NCI-H1436 (cell line): ENCODE data around the gene MRPL36.
"Not testable (repeated sequence)": the region's sequence is repeated elsewhere in the genome, so short reads cannot be mapped to it uniquely, and the experiment has no call there.

Experiments used
- DNase-seq: peaks from one replicate; lab custom pipeline; 2025; lab: John Stamatoyannopoulos, UW

MRPL36 gene

DNA sequence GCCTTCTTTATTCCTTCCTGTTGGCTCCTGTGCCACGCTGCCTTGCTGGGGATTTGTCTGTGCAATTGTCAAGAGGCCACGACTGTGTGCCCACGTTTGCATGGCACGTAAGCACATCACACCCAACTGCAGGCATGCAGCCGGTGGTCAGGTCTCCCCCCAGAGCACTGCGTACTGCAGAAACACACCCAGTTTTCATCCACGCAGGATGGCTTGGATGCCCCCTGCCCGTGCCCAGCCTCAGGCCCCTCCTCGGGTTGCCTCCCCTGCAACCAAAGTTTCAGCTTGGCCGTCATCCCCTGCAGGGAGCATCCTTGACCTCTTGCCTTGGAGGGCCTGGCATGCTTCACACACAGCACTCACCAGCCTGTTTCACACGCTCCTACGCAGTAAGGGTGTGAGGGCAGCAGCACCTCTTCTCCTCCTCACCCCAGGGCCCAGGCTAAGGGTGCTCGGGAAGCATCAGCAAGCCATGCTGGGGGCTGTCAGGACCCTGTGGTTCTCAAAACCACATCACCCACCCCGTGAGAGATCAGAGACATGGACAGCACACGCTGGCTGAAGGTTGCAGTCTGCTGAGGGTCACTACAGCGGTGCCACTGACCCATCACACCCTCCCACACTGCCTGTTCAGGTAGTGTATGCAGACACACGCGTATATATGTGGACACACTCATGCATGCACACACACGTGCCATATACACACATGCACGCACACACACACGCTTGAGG lies 3.1 kb downstream of the MRPL36 start:
- DNase-seq, result no peak

- DNase-seq, result no peak
Observed at GRCh38 chr5:1795931-1796330, 3.7 kb downstream of the MRPL36 start.

- no peak for DNase-seq
Observed at GRCh38 chr5:1795506-1795905, 4.1 kb downstream of the MRPL36 start.

GRCh38 chr5:1794901-1795290 lies 4.7 kb downstream of the MRPL36 start:
- DNase-seq, result no peak

GRCh38 chr5:1793966-1794900 lies 5.4 kb downstream of the MRPL36 start:
- no peak for DNase-seq

DNA sequence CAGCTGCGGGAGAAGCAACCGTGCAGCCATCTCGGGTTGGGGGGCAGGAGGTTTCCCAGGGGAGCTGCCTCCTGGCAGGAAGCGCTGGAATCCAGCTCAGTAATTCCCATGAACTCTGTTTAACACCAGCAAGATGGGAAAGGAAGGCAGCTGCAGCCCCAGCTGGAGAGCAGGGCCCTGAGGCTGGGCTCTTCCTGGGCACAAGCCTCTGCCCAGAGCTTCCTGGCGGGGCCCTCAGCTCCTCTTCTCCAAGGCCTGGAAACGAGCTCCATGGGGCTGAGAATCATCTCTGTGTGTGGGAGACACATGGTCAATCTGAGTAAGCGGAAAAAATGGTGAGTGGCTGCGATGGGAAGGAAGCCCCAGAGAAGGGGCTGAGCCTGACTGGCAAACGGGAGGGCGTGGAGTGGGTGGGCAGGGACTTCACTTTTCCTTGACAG lies 6.3 kb downstream of the MRPL36 start:
- no peak for DNase-seq

DNA sequence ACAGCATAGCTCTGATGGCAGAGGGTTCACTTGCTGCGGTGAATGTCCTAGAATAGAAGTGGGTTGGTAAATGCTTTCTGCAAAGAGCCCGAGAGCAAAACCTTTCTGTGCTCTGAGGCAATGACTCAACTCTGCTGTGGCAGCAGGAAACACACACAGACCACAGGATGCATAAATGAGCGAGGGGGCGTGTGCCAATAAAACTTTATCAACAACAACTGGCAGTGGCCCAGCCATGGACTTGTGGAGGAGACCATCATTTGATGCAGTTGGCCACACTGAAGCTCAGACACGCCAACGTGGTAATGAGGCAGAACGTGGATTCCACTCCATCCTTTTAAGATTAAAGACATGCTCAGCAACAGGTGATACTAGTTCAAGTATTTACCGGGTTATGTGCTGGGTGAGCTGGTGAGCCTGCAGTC lies 6.8 kb downstream of the MRPL36 start:
- DNase-seq, result no peak

DNA sequence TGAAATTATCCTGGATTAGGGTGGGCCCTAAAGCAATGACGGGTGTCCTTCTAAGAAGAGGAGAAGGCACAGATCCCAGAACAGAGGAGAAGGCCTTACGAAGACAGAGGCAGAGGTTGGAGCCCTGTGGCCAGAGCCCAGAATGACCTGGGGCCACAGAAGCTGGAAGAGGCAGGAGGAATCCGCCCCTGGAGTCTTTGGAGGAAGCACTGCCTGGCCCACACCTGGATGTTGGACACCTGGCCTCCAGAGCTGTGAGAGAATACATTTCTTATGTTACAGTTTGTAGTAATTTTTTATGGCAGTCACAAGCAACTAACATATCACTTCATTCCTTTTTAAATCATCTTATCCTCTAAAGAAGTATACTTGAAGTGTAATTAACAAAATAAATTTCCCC lies 8.5 kb downstream of the MRPL36 start:
- no peak for DNase-seq

GRCh38 chr5:1789834-1790471 lies 9.7 kb downstream of the MRPL36 start:
- DNase-seq, result no peak

DNA sequence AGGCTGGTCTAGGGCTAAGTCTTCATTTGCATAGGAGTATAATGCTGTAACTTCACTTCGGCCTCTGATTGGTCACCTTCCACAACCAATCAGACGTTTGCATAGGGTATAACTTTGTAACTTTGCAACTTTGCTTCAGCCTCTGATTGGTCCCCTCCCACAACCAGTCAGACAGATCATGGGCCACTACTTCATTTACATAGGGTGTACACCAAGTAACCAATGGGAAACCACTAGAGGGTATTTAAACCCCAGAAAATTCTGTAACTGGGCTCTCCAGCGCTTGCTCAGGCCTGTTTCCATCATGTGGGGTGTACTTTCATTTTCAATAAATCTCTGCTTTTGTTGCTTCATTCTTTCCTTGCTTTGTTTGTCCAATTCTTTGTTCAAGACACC lies 10.2 kb downstream of the MRPL36 start:
- DNase-seq, result not testable (repeated sequence)

DNA sequence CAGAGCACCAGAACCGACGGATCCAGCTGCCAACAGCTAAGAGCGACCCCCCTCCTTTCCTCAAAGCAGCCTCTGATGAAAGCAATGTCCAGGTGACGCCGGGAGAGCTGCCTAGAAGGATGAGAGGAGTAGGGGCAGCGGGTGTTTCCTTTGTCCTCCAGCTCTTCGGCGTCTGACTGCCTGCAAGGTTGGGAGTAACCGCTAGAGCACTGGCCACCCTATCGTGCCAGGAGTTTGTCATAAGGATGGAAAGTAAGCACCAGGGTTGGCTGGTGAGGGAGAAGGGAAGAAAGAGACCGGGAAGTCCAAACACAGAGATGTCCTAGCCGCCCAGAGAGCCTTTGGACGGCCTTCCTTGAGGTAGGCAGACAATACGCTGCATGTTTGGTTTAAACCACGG lies 10.8 kb downstream of the MRPL36 start:
- DNase-seq, result no peak

DNA sequence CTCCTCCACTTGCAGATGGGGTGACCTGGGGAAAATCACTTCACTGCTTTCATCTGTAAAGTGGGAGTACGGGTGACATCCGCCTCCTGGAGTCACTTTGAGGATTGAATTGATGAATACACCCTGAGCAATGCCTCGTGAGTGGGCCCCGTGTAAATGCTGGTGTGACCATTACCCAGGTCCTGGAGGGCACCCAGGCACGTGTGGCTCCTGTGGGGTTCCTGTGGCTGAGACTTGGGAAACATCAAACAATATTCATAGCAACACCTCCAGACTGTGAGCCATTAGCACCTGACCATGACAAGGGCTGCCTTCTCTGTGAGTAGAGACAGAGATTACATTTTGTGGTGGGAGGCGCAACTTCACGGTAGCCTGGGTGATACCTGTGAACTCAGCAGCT lies 11.4 kb downstream of the MRPL36 start:
- no peak for DNase-seq

DNA sequence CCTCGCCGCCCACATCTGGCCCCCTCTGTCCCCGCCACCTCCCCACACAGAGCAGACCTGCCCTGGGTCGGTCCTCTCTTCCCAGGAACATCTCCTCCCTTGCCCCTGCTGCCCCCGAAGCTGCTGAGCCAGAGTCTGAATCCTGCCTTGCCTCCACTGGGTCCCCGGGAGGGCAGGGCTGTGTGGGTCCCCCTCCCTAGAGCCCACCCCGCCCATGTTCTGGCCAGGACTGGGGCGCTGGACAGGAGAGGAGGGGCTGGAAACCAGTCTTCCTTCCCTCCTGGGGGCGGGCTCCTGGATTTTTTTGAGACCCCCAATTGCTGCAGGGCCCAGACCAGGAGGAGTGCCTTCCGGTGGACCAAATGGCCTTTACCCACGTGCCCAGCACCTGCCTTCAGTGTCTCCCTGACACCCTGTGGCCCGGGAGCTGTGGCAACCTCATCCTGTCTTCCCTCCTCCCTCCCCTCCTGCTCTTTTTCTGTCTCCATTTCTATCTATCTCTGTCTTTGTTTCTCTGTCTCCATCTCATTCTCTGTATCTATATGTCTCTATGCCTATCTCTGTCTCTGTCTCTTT lies 12.1 kb downstream of the MRPL36 start:
- DNase-seq, result no peak

GRCh38 chr5:1786621-1787471 lies 12.8 kb downstream of the MRPL36 start:
- no peak for DNase-seq

DNA sequence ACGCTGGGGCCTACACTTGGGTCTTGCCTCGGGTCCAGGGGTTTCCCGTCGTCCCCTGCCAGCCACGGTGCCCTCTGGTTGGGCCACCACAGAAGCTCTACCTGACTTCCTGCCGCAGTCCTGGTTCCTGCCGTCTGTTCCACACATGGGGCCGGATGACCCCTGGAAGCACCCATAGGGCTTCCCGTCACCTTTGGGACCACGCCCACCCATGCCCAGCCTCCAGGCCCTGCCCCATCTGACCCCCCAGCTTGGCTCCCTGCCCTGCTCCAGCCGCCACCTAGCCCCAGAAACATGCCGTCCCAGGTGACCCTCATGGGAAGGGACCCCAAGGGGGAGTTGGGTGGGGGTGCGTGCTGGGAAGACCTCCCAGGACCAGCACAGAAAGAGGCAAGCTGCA lies 13.7 kb downstream of the MRPL36 start:
- DNase-seq, result no peak

- no peak for DNase-seq
Observed at GRCh38 chr5:1785062-1785461, 14.6 kb downstream of the MRPL36 start.

DNA sequence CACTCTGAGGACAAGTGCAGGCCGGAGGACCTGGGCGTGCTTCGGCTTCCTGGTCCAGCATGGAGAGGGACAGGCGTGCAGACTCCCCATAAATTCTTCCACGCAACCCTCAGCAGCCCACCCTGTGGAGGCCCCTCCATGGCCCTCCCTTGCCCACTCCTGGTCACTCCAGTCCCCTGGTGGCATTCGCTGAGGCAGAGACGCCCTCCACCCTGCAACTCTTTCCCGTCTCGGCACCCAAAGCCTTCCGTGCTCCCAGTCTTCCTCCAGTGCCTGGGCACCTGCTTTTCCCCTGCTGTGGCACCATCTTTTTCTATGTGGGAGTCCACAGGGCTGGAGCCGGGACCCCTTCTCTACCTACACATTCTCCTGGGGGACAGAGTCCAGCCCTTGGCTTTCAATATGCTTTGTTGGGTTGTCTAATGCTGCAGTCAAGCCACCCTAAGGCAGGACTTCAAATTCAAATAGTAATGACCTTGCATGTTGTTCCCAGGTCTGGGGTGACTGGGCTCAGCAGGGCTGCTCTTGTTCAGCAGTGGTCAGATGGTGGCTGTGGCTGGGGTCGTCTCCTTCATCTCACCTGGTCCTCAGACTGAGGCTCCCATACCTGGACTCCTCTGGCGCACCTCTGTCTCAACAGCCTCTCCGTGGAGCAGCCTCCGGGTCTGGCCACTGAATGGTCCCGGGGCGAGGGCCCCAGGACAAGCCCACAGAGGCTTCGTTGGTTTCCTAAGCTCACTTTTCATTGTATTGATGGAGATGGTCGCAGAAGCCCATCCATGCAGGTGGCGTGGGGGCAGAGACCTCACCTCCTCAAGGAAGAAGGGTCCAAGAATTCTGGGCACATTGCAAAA lies 15.2 kb downstream of the MRPL36 start:
- no peak for DNase-seq

GRCh38 chr5:1783216-1783554 lies 16.5 kb downstream of the MRPL36 start:
- DNase-seq, result no peak

GRCh38 chr5:1782385-1783215 lies 17.0 kb downstream of the MRPL36 start:
- DNase-seq, result no peak
